Nucleus accumbens (tissue), 56 donors: Measurements from ENCODE around the gene DBNL.
"Not testable (repeated sequence)": the region's sequence is repeated elsewhere in the genome, so short reads cannot be mapped to it uniquely, and the experiment has no call there.

ENCODE experiments used
- DNase-seq, 56 donors: peaks; one replicate each; lab custom pipeline; 2025; lab: John Stamatoyannopoulos, UW

DBNL gene

GRCh38 chr7:44044315-44045225 is at the start of gene DBNL:
Gene DBNL, plus strand, starts transcription at chr7:44044702. Its CDS starts 36 bp downstream, at chr7:44044738.
- DNase-seq, result peak in 55 of 56 donors; percentile 61 to 98 (median 91)

DNA sequence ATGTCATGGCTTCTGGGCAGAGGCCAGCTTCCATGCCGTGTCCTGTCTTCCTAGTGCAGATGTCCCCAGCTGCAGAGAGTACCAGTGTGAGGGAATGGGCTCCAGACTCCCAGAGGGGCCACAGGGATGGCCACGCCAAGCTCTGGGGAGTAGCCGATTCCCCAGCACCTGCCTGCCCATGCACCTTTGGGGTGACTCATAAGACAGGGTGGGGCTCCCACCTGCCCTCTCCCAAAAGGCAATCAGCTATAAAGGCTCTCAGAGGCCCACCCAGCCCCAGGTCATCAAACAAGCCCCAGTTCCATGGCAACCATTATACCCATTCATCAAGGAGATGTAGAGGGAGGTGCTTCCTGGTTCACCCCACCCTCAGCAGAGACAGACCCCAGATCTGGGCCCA is 47.0 kb upstream of the DBNL start, which contains the start of gene SPDYE1:
Gene SPDYE1, plus strand, starts transcription at position 366 of the 400 bp plus-strand sequence. CDS start 2,053 bp downstream, outside the sequence.
- not testable (repeated sequence) for DNase-seq

DNA sequence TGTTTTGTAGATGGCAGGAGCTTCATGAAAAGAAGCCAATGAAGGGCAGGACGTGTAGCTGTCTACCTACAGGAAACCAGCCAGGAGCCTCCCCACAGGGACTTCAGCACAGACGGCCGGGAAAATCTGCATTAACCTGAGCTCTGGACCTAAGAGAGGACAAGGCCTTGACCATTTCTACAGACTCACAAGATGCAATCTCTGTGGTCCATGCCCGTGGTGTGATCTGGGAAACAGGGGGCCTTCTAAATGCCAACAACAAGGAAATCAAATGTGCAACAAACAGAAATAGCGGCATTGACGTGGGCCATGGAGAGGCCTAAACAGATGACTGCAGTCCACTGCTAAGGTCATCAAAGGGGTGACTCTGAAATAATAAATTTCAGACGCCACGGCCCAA is 32.4 kb upstream of the DBNL start:
- not testable (repeated sequence) for DNase-seq

DNA sequence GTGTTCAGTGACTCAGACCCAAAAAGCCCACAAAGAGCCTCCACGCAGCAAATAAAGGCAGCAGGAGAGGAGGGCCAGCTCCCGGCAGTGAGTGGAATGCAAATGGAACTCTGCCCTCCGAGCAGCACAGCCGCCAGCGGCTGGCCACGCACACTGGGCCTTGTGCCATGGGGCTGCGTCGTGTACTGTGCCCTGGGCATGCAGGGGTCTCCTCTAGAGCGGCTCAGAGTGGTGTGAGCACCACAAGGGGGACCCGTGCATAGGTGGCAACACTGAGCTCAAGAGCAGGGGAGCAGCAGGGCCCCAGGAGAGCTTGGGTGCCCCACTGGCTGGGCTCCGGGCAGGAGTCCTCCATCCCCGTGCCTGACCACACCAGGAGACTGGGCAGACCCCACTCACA is 29.4 kb upstream of the DBNL start:
- peak in 16 of 56 donors; percentile 6 to 50 (median 18) for DNase-seq

GRCh38 chr7:44018857-44019807 is 25.4 kb upstream of the DBNL start:
- peak; percentile 79 to 99 (median 95) for DNase-seq

DNA sequence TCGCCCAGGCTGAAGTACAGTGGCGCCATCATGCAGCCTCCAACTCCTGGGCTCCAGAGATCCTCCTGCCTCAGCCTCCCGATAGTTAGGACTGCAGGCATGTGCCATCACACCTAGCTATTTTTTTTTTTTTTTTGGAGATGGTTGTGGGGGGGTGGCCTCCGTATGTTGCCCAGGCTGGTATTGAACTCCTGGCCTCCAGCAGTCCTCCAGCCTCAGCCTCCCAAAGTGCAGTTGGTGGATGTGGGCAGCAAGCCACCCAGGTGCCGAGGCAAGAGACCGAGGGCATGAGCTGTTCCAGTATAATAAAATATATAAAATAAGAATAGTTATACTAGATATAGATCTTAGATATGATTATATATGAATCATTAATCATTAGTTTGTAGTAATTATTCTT is 24.7 kb upstream of the DBNL start:
- DNase-seq, result not testable (repeated sequence)

DNA sequence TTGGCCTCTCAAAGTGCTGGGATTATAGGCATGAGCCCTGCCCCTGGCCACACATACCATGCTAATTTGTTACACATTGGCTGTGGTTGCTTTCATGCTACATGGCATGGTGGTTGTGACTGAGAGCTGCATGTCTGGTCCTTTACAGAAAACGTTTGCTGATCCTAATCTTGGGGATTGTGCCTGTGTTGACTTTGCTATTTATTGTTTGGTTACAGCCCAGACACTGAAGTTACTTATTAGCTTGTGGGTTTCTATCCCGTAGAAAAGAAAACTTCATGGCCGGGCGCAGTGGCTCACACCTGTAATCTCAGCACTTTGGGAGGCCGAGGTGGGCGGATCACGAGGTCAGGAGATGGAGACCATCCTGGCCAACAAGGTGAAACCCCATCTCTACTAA is 22.4 kb upstream of the DBNL start:
- DNase-seq, result not testable (repeated sequence)

GRCh38 chr7:44022796-44023467 is 21.6 kb upstream of the DBNL start:
- DNase-seq, result not testable (repeated sequence)

GRCh38 chr7:44029433-44029832 is 15.1 kb upstream of the DBNL start:
- not testable (repeated sequence) for DNase-seq

DNA sequence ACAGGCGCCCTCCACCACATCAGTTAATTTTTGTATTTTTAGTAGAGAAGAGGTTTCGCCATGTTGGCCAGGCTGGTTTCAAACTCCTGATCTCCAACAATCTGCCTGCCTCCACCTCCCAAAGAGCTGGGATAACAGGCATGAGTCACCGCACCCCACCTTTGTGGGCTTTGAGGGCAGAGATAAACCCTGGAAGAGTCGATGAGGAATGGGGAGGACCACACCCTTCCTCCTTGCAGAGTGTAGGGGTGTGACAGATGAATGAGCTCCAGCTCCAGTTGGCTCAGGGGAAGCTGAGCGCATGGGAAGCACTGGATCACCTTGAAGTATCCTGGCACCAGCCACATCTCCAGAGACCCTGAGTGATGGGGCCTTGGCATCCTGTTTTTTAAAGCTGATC is 14.5 kb upstream of the DBNL start:
- peak in 5 of 56 donors; percentile 11 to 30 (median 16) for DNase-seq

DNA sequence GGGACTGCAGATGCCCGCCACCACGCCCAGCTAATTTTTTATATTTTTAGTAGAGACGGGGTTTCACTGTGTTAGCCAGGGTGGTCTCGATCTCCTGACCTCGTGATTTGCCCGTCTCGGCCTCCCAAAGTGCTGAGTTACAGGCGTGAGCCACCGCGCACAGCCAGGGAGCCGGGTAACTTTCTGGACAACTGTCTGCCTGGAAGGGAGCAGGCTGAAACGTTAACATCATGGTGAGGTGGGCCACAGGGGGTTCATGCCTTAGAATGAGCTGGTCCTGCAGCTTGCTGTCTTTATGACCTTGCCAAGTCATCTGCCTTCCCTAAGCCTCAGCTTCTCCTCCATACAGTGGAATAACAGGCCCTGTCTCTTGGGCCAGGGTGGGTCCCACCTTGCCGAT is 13.2 kb upstream of the DBNL start:
- DNase-seq, result not testable (repeated sequence)

GRCh38 chr7:44032031-44032430 is 12.5 kb upstream of the DBNL start:
- not testable (repeated sequence) for DNase-seq

DNA sequence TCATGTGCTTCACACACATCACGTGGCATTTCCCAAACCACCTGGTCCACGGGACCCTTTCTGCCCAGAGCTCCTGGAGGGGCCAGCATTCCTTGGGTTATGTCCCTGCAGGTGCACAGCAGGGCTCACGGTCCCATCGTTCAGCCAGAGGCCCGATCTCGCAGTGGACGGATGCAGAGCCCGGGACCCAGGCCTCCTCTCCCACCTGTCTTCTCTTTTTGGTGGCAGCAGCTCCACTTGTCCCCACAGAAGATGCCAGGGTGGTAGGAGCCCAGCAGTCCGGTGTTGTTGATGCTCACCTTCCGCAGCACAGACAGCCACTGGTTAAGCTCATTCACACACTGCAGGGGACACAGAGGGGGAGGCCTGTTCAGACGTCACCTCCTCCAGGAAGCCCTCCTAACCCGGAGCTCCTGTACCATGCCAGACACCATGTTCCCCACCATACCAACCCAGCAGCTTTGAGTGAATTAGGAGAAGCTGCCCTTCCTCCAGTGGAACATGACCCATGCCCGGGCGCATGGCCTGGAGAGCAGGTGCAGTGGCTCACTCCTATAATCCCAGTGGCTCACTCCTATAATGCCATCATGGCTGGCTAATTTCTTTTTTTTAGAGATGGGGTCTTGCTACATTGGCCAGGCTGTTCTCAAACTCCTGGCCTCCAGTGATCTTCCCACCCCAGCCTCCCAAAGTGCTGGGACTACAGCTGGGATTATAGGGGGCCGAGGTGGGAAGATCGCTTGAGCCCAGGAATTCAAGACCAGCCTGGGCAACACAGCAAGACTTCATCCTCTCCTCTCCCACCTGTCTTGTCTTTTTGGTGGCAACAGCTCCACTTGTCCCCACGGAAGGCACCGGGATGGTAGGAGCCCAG is 10.3 kb upstream of the DBNL start:
- not testable (repeated sequence) for DNase-seq

- DNase-seq, result not testable (repeated sequence)
Observed at GRCh38 chr7:44036364-44036763, 8.1 kb upstream of the DBNL start.

DNA sequence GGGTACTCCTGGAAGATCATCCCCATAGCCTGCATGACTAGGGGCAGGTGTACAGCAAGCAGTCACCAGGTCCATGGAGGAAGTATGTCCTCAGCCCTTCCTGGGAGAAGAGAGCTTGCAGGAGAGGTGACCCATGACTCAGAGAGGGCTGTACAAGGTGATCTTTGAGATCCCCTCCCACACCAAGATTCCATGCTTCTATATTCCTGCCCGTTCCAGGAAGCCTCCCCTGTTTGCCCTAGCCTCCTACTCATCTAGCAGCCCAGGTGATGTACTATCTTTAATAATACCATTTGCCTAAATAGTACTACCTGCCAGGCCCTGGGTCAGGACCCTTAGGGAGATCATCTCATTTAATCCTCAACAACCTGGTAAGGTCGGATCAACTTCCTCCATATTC is 6.6 kb upstream of the DBNL start:
- DNase-seq, result not testable (repeated sequence)

- not testable (repeated sequence) for DNase-seq
Observed at GRCh38 chr7:44038553-44038952, 5.9 kb upstream of the DBNL start.

DNA sequence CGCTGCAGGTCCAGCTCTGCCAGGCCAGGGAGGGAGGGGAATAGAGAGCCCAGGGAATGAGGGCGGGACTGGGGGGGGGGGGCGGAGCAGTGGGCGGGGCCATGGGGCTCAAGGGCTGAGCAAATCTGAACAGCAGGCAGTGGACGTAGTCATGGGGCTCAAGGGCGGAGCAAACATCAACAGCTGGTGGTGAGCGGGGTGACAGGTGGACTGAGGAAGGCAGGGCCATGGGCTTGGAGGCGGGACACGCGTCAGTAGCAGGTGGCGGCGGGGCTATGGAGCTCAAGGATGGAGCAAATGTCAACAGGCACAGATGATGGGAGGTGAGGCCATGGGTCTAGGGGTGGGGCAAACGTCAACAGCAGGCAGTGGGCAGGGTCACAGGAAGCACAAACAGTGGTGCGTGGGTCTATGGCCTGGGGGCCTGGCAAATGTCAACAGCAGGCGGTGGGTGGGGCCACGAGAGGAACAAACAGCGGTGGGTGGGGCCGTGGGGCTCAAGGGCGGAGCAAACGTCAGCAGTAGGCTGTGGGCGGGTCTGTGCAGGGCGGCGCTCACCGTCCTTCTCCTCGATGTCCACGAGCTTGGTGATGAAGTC is 5.4 kb upstream of the DBNL start:
- peak in 54 of 56 donors; percentile 35 to 91 (median 78) for DNase-seq

DNA sequence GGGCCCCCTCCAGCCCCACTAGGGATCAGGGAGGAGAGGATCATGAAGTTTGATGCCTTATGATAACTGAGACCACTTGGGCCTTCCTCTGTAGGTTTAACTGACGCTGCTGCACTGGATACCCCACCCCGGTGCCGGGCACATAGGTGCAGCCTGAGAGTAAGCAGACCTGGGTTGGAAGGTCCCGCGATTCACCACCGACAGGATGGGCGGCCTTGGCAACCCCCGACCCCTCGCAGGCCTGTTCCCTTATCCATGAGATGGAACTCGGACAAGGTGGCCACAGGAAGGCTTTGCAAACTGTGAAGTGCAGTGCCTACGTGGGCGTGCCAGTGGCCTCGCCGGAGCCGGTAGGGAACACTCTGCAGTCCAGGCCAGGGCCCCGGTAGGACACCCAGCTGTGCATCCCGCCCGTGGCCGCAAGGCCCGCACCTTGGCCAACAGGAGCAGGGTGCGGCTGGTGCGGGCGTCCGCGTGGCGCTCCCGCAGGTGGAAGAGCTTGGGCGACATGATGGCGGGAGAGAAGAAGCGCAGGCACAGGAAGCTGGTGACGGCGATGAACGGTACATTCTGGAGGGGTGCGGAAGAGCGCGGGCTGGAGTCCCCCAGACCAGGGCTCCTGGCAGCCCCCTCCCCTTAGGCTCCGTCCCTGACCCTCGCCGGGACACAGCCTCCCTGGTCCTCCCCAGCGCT is 4.6 kb upstream of the DBNL start:
- not testable (repeated sequence) for DNase-seq
